ENCODE measurements around the gene AUP1.

AUP1 gene

DNA sequence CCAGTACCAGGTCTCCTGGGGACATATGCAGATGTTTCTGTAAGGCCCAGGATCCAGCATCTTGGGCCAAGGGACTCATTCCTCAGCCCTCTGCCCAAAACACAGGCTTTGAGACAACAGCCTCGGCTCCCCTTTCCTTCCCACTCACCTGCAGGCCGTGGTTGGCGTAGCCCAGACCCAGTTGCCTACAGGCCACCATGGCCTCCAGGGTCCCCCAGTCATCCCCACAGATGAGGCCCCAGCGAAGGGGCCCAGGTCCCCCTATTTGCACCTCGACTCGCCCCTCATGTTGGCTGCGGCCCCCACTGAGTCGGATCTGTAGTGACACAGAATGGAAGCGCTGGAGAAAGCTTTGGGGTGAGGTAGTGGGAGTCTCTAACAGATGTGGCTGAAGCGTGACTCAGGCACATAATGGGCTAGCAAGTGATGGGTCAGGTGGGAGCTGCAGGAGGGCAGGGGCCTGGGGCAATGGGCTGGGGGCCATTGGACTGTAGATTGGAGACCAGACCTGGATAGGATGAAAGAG, 6.0 kb upstream of the AUP1 start:
- no peak for DNase-seq (ENCODE audit: low spot score)

DNA sequence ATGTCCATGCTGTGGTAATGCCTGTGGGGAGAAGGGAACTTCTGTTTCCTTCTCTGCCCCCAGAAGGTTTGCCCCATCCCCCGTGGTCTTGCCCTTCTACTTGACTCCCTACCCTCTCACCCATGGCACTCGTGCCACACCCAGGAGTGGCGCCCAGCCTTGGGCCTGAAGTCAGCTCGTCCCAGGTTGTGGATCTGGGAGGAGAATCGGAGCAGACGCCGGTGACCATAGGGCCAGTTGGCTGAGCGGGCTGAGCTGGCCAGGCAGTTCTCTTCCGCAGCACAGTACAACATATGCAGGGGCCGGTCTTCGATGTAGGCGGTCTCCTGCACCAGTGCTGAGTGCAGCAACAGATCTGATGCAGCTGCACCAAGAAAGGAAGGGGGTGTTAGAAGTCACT, 4.9 kb upstream of the AUP1 start:
- no peak for DNase-seq (ENCODE audit: low spot score)

- no peak for DNase-seq (ENCODE audit: low spot score)
These were observed 4.0 kb upstream of the AUP1 start for GRCh38 chr2:74533464-74533863.

DNA sequence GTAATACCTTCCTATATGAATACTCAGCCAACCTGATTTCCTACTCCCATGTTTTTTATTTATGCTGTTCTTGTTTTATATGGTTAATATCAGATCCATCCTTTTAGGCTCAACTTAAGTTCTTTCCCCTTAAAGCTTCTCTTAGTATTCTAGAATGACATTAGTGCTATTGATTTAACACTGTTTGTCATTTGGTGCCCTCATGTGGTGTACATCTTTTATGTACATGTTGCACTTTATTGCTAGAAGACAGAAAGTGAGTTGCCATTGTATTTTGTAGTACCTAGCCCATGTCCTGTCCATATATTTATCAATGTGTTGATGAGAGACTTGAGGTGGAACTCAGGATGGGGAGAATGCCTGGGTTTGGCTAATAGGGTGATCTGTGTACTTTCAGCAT, 2.7 kb upstream of the AUP1 start:
- DNase-seq (ENCODE audit: low spot score) = peak; percentile 49

GRCh38 chr2:74531666-74532065, 2.2 kb upstream of the AUP1 start:
- no peak for DNase-seq (ENCODE audit: low spot score)

DNA sequence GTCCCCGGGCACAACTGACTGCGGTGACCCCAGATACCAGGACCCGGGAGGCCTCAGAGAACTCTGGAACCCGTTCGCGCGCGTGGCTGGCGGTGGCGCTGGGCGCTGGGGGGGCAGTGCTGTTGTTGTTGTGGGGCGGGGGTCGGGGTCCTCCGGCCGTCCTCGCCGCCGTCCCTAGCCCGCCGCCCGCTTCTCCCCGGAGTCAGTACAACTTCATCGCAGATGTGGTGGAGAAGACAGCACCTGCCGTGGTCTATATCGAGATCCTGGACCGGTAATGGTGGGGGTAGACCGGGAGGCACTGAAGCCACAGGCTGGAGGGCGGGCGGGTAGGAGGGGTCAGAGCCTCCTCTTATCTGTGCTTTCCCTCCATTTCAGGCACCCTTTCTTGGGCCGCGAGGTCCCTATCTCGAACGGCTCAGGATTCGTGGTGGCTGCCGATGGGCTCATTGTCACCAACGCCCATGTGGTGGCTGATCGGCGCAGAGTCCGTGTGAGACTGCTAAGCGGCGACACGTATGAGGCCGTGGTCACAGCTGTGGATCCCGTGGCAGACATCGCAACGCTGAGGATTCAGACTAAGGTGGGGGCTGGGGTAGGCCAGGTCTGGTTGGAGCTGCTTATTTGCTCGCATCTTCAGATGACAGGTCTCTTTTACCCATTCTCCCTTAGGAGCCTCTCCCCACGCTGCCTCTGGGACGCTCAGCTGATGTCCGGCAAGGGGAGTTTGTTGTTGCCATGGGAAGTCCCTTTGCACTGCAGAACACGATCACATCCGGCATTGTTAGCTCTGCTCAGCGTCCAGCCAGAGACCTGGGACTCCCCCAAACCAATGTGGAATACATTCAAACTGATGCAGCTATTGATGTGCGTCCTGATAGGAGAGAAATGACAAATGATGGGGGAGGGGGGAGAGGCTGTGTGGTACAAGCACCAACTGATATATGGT, 1.0 kb upstream of the AUP1 start:
- peak; percentile 64 for DNase-seq (ENCODE audit: low spot score)

DNA sequence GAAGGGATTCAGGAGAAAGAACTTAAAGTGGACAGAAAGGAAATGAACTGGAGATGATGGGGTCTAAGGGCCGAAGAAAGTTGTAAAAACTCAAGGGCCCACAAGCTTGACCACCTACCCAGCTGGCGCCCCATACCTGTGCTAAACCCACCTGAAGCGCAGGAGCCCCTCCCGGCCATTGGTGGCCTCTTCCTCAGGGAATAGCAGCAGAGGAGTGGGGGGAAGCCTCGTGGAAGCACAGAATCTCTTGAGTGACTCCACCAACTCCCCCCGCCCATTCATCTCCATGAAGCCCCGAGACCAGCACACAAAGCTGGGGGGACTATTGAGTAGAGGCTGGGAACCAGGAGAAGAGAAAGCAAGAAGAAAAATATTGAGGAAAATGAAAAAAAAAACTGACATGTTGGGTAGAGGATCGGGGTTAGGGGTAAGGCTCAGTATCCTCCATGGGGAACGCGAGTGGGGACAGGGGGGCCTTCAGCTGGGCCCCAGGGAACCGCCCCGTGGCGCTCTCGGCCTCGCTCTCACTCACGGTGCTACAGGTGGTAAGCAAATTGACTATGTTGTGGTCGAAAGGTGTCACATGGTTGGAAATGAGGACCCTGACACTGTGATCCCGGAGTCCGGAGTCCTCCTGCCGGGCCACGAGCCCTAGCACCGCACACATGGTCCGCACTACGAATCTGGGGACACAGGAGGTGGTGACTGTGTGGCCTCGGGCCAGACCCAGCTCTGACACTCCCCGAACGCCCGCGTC, 728 bp downstream of the AUP1 start:
- DNase-seq (ENCODE audit: low spot score) = peak; percentile 32

DNA sequence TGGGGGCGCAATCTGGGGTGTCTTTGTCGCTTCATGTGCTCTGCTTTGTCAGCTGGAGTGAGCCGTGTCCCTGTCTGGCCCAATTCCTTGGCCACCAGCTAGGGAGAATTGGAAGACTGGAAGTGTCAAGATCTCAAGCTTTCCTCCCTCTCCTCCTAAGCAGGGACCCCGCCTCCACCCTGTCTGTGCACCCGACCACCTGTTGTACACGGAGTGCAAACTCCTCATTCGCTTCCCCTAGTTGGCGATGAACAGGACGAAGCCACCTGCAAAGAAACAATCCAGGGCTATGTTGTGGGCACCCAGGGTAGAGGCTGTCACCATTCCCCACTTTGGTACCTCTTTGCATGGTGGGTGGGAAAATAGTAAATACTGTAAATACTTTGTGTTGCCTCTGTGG, 1.8 kb downstream of the AUP1 start:
- DNase-seq (ENCODE audit: low spot score) = no peak

DNA sequence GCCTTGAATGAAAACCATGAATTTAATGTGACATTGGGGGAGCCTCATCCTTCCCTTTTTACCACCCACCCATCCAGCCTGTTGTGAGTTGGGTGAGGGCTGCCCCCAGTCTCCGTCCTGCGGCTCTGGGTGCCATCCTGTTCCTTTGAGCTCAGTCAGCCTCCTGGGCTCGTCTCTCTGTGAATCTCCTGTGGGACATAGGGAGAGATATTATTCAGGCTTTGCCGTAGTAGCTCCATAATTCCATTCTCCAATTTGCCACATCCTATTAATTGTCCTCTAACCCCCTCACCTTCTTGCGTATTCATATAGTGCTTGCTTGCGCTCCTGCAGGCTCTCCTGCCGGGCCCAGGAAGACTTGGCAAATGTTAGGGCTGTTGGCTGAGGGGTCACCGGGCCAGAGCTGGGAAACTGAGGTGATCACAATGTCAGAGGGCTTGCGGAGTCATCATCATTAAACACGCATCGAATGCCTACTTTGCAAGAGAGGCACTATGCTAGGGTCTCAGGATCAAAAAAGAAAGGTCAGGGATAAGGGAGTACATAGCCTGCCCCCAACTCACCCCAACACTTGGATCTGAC, 2.8 kb downstream of the AUP1 start:
- DNase-seq (ENCODE audit: low spot score) = no peak

- peak; percentile 85 for DNase-seq (ENCODE audit: low spot score)
These were observed 3.5 kb downstream of the AUP1 start, which contains the start of gene DQX1 for GRCh38 chr2:74525717-74526648. Gene DQX1 (minus strand): TSS chr2:74526231. CDS start chr2:74525729, 502 bp downstream.

DNA sequence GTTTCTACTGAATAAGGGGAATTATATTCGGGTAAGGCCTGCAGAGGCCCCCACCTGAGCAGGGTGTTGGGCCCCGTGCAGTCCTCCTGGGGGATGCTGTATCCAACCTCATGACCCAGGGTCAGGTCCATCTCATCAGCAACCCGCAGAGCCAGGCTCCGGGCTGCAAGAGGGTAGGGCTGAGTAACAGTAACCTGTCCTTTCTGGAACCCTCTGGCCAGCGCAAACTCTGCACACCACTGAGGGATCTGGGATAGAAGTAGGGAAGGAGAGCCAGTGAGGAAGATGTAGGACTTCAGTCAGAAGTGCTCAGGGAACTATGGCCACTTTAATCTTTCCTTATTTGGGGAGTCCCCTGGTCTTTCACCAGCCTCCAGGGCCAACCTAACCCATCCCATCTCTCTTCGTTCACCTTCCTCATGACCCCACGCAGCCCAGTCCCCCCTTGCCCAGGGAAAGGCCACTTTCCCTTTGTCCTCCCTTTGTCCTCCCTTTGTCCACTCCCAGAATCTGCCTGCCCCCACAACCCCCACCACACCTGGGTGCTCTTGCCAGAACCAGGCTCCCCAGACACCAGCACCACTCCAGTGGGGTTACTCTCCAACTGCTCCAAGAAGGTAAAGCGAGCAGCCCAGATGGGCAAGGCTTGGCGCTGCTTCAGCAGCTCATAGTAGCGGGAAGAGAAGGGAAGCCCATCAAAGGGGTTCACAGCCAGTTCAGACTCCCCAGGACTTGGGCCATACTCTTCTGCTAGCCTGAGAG, 4.4 kb downstream of the AUP1 start:
- DNase-seq (ENCODE audit: low spot score) = no peak

- no peak for DNase-seq (ENCODE audit: low spot score)
These were observed 5.5 kb downstream of the AUP1 start for GRCh38 chr2:74524005-74524404.

GRCh38 chr2:74522516-74522915, 7.0 kb downstream of the AUP1 start:
- DNase-seq (ENCODE audit: low spot score) = no peak

- no peak for DNase-seq (ENCODE audit: low spot score)
These were observed 12.9 kb downstream of the AUP1 start for GRCh38 chr2:74516650-74517049.

DNA sequence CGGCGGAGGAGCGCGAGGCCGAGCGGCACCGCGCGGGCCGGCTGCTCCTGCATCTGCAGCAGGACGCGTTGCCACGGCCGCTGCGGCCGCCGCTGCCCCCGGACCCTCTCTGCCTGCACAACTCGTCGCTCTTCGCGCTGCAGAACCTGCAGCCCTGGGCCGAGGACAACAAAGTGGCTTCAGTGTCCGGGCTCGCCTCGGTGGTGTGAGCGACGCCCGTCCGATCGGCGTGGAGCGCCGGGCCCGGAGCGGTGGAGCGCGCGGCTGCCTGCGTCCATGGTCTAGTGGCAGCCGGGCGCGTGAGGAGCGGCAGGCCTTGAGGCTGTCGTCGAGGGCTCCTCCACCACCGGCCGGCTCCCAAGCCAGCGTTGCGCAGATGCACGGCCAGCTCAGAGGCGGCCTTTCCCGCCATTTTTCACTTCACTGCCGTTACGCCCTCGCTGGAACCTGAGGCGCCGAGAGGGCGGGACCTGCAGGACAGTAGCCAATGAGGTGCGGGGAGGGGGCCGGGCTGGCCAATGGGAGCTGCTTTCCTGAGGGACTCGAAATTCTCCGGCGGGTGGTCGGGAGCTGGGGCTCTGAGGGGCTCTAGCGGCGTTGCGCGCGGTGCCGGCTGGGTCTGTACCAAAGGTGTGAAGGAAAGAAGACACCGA, 13.4 kb downstream of the AUP1 start:
- DNase-seq (ENCODE audit: low spot score) = peak; percentile 98

- DNase-seq (ENCODE audit: low spot score) = no peak
These were observed 14.1 kb downstream of the AUP1 start for GRCh38 chr2:74515271-74515980.

DNA sequence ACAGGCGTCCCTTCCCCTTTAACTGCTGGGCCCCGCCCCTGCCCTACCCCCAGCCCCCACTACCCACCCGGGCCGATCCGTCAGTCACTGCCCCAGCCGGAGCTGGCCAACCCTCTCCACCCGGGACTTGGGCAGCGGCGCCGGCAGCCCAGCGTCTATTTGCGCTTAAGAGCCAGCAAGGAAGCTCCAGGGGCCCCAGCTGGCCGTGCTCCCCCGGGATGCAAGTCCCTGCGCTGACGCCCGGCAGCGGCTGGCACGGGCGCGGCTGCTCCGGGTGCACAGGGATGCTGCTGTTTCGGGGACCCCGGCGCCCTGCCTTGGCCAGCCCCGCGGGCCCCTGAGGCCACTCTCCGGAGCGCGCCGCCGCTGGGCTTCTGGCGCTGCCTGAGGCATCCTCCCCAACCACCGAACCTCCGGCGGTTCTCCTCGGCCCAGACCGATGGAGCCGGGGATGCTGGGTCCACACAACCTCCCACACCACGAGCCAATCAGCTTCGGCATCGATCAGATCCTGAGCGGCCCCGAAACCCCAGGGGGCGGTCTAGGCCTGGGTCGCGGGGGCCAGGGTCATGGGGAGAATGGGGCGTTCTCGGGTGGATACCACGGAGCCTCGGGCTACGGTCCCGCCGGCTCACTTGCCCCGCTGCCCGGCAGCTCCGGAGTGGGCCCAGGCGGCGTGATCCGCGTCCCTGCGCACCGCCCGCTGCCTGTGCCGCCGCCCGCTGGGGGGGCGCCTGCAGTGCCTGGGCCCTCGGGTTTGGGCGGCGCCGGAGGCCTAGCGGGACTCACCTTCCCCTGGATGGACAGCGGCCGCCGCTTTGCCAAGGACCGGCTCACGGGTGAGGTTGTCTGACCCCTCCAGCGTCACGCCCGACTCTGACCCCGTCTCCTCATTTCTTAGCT, 14.9 kb downstream of the AUP1 start, which contains the start of gene TLX2:
TLX2 (plus strand) TSS at position 83 of the 903 bp plus-strand sequence; CDS start at position 440, 357 bp downstream.
- DNase-seq (ENCODE audit: low spot score) = no peak

All from germinal center (tissue), 1 donor.